Measurements from ENCODE around the gene ZNF629.

- no peak for TF ChIP-seq CTCF (IDR thresholded peaks at IDR 0.05 in 4 of 5, conservative IDR thresholded peaks at IDR 0.05 in 1 of 5)
- no peak for TF ChIP-seq POLR2A (IDR thresholded peaks at IDR 0.05)
Observed at GRCh38 chr16:30760001-30760559, 26.9 kb downstream of the ZNF629 start.

All from gastrocnemius medialis (tissue), 4 donors.